Stimulated activated naive CD4-positive, alpha-beta T cell (primary cell): ENCODE measurements around the gene DNAJC15.
"Not testable (repeated sequence)": the region's sequence is repeated elsewhere in the genome, so short reads cannot be mapped to it uniquely, and the experiment has no call there.

ENCODE experiments used
- DNase-seq, 6 experiments: peaks; one replicate each; lab custom pipeline; 2025; lab: John Stamatoyannopoulos, UW

DNAJC15 gene

DNA sequence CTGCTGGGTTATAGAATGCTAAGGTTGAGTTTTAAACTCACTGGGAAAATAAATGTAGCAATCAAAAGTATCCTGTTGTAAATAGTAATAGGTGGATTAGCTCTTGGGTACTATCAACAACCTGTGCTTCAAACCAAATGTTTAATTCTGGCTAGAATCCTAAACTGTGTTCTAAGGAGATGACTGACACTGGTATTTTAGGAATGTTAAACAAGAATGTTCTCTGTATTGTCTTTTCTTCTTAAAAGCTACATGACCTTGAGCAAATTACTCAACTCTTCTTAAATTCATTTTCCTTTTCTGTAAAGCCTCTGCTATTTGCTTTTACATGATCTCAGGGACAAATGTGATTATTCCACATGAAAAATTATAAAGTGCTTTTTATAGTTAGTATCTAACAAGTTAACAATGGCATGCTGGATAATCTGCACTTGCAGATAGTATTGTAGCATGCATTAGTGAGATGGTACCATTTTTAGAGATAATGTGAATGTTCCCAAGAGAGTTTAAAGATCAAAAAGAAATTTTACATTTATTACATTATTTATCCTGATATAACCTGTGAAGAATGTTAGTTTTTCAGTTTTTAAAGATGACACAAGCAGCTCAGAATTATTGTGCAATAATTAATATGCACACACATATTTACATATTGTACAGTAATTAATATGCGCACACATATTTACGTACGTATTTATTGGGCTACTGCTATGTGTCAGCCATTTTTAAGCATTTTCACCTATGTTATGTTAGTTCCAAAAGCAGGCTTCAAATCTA is 17.7 kb upstream of the DNAJC15 start:
- DNase-seq: no peak

- peak in 1 of 6 experiments; percentile 5 for DNase-seq
Measured at GRCh38 chr13:43006893-43007631, 16.3 kb upstream of the DNAJC15 start.

DNA sequence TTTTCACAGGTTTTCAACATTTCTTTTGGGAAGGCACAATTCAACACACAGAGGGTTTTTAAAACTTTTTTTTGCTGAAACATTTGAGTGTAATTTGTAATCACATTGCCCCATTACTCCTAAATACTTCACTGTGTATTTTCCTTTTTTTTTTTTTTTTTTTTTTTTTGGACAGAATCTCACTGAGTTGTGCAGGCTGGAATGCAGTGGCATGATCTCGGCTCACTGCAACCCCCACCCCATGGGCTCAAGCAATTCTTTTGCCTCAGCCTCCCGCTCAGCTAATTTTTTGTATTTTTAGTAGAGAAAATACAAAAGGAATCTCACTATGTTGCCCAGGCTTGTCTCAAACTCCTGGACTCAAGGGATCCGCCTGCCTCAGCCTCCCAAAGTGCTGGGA is 14.8 kb upstream of the DNAJC15 start:
- DNase-seq: no peak

GRCh38 chr13:43009506-43009905 is 13.9 kb upstream of the DNAJC15 start:
- no peak for DNase-seq

- DNase-seq: no peak
Measured at GRCh38 chr13:43014162-43014561, 9.2 kb upstream of the DNAJC15 start.

GRCh38 chr13:43016226-43016625 is 7.2 kb upstream of the DNAJC15 start:
- DNase-seq: no peak

DNA sequence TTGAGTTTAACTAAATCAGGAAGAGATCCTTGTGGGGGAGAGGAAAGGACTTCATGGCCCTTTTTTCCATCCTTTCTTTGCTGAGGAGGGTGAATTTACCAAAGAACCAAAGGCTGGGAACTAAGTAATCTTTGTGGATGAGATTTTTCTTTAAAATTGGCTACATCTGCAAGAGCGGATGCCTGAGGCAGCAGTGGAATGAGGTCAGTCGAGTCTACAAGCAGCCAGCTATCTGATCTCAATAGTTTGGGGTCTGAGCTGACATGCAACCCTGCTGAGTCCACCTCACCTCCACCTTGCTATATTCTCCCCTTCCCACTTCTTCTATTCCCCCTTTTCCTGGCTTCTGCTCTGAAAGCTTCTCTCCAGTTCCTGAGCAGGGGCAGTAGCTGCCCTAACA is 3.6 kb upstream of the DNAJC15 start:
- DNase-seq: no peak

GRCh38 chr13:43020794-43021193 is 2.6 kb upstream of the DNAJC15 start:
- no peak for DNase-seq

DNA sequence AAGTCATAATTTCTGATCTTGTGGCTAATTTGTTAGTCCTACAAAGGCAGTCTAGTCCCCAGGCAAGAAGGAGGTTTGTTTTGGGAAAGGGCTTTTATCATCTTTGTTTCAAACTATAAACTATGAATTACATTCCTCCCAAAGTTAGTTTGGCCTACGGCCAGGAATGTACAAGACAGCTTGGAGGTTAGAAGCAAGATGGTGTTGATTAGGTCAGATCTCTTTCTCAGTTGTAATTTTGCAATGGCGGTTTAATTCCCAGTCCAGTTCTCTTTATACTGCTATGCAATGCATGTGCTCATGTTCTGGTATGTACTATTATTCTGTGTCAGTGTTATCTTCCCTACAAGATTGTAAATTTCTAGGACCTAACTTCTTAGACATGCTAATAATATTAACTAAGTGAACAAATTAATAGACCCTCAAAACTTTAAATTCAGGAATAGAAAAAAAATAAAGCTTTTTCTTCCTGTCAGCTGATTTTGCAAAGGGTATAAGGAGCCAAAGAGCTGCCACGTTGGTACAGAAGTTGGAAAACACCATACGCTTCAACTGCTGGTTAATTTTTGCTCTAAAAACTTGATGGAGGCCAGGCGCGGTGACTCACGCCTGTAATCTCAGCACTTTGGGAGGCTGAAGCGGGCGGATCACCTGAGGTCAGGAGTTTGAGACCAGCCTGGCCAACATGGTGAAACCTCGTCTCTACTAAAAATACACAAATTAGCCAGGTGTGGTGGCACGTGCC is 1.3 kb upstream of the DNAJC15 start:
- peak in 1 of 6 experiments; percentile 3 for DNase-seq

DNA sequence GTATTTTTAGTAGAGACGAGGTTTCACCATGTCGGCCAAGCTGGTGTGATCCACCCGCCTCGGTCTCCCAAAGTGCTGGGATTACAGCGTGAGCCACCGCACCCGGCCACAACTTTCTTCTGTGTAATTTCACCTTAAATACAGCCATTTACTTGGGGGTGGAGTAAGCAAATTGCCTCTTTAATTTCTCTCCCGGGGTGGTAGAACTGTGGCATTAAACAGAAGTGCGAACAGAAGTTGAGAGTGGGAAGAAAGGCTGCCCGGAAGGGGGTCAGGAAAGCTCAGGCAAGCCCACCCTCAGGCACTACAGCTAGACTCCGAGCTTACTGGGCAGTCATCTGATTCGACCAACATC is 475 bp upstream of the DNAJC15 start:
- DNase-seq: no peak

DNA sequence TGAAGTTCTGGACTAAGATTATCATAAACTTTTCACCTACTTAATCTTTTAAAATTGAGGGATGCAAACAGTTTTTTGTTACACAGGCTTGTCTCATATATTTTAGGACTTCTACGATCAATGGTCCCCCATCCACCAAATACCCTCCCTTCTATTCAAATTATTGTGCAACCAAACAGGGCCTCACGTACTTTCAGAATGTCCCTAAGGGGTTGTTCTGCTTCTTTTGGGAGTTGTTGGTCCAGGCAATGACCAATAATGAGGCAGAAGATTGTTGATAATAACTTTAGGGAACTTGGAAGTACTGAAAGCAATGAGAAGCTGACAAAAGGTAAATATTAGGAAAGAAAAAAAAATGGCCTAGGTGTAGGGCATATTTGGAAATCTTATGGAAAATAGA is 2.9 kb downstream of the DNAJC15 start:
- DNase-seq: no peak

DNA sequence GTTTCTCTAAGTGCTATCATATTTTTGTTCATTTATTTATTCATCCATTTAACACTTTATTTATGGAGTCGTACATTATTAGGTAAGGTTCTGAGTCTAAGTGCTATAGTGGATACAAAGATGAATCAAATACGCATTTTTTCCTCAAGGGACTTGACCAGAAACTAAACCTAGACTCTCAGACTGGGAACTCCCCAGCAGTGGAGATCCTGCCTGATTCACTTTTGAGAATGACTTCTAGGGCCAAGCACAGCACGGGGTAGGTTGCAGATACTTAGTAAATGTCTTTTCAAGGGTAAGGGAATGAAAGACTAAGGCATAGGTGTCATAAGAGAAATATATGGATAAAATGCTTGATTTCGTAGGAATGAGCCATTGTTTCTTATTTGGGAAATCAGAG is 7.2 kb downstream of the DNAJC15 start:
- no peak for DNase-seq

- DNase-seq: no peak
Measured at GRCh38 chr13:43031881-43032280, 8.5 kb downstream of the DNAJC15 start.

DNA sequence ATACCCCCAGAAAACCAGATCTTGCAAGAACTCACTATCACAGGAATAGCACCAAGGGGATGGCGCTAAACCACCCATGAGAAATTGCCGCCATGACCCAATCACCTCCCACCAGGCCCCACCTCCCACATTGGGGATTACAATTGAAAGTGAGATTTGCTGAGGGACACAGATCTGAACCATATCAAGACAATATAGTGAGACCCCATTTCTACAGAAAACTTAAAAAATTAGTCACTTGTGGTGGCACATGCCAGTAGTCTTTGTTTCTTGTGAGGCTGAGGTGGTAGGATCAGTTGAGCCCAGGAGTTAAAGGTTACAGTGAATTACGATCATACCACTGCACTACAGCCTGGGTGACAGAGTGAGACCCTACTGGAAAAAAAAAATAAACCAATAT is 9.7 kb downstream of the DNAJC15 start:
- DNase-seq: no peak

GRCh38 chr13:43036351-43037250 is 13.2 kb downstream of the DNAJC15 start:
- no peak for DNase-seq

DNA sequence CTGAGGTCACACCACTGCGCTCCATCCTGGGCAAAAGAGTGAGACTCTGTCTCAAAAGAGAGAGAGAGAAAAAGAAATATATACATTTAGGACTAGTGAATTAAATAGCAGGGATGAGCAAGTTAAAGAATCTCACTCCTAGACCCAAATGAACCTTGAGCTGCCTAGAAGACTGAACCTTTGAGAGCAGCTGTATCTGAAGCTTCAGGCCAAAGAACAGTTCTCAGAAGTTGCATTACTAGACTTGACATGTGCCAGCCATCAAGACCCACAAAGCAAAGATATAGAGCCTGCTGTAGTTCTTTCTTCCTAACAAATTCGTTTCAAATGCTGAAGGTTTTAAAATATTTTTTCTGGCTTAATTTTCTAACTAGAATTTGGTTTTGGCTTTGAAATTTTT is 16.6 kb downstream of the DNAJC15 start:
- DNase-seq: no peak

DNA sequence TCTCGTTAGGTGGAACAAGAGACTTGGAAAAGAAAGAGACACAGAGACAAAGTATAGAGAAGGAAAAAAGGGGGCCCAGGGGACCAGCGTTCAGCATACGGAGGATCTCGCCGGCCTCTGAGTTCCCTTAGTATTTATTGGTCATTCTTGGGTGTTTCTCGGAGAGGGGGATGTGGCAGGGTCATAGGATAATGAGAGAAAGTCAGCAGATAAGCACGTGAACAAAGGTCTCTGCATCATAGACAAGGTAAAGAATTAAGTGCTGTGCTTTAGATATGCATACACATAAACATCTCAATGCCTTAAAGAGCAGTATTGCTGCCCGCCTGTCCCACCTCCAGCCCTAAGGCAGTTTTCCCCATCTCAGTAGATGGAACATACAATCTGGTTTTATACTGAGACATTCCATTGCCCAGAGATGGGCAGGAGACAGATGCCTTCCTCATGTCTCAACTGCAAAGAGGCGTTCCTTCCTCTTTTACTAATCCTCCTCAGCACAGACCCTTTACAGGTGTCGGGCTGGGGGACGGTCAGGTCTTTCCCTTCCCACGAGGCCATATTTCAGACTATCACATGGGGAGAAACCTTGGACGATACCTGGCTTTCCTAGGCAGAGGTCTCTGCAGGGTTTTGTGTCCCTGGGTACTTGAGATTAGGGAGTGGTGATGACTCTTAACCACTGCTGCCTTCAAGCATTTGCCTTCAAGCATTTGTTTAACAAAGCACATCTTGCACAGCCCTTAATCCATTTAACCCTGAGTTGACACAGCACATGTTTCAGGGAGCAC is 17.4 kb downstream of the DNAJC15 start:
- DNase-seq: not testable (repeated sequence)

DNA sequence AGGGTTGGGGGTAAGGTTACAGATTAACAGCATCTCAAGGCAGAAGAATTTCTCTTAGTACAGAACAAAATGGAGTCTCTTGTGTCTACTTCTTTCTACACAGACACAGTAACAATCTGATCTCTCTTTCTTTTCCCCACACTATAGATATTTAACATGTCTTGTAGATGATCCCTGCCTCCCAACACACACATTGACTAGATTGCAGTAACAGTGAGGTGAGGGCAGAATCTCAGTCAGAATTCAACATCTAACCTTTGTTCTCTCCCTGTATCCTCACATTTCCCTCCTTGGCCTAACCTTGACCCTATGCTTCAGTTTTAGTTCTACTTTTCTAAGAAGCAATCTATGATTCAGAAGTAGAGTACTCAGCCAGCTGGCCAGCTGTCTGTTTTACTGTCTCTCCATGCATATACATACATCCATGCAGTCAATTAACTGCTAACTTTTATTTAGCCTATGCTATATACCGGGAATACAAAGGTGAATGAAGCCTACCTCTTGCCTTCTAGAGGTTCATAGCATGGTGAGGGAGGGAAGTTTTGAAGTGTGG is 18.1 kb downstream of the DNAJC15 start:
- DNase-seq: no peak

DNA sequence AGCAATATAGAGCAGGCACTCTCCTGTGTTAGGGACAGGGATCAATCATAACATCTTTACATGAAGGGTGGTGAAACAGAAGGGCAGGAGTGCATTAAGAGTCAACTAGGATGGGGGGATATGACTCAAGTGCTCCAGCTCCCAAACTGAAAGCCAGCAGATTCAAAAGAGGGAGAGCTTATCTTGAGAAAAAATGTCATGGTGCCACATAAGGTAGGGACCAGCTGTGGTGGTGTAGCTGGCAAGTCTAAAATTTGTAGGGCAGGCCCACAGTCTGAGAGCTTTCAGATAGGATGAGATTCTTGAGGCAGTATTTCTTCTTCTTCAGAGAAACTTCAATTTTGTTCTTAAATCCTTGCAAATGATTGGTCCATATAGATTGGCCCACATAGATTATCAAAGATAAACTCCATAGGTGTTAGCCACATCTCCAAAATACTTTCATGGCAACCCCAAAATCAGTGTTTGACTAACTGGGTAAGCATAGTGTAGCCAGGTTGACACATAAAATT is 19.1 kb downstream of the DNAJC15 start:
- no peak for DNase-seq

DNA sequence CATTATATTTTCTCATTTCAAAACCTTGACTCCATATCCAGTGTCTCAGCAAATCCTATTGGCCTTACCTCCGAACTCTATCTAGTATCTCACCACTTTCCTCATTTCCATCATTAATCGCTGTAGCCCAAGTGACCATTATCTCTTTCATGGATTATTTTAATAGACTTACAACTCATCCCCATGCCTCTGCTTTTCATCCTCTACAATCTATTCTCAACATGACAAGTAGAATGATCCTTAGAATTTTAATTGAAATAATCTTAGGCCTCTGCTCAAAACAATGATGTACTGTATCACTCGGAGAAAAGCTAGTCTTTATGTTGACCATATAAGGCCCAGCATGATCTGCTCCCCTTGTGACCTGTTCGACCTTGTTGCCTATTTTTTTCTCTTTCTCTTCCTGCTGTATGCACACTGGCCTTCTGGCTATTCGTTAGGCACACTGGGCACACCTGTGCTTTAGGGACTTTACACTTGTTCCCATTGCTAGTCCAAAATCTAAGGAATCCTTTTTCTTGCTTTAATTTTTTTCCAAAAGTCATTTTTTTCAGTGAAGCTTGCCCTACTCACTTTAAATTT is 21.4 kb downstream of the DNAJC15 start:
- no peak for DNase-seq
